NCI-H1436 treated with DMSO at 0.1 percent for 48 hours (cell line): ENCODE data around the gene VPS37C.
"Not testable (repeated sequence)": the region's sequence is repeated elsewhere in the genome, so short reads cannot be mapped to it uniquely, and the experiment has no call there.

ENCODE experiments used
- DNase-seq: peaks from one replicate; lab custom pipeline; 2025; lab: John Stamatoyannopoulos, UW

VPS37C gene

DNA sequence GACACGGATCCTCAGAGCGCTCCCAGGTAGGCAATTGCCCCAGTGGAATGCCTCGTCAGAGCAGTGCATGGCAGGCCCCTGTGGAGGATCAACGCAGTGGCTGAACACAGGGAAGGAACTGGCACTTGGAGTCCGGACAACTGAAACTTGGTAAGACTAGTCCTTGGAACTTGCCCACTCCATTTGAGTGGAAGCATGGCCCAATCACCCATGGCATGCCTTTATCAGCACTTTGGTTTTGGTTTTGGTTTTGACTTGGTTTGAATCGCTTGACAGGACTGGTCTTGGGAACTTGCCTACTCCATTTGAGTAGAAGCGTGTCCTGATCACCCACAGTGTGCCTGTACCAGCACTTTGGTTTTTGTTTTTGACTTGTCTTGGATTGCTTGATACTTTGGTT is 67.1 kb downstream of the VPS37C start:
- not testable (repeated sequence) for DNase-seq

DNA sequence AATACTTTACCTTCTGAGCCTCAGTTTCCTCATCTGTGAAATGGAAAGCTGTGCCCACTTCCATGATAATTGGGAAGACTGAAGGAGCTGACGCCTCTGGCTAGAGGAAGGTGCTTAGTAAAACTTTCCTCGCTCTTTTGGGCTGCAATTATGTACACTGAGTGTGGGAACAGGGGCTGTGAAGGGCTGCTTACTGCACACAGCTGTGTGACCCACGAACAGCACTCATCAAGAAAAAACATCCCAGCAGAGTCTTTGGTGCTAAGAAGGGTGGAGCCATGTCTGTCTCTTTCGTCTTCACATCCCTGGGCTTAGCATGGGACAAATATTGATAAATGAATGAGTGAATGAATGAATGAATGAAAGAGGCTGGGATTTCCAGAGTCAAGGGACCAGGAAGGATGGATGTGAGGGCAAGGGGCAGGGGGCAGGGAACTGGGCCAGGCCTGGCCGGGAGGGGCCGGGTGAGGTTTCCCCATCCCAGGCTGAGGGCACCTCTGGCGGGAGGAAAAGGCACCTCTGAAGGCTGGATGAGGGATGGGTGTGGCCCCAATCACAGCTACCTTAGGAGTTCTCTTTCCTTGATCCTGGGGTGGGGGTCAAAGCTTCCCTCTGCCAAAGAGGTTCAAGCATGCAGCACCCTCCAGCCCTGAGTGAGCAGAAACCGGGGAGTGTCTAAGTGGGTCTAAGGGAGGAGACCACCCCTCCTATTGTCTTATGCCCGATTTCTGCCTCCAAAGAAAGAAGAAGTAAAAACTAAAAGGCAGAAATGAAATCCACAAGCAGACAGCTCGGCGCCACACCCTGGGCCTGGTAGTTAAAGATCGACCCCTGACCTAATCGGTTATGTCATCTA is 68.1 kb downstream of the VPS37C start:
- no peak for DNase-seq

GRCh38 chr11:61092280-61092766 is 68.9 kb downstream of the VPS37C start:
- no peak for DNase-seq

GRCh38 chr11:61091373-61092279 is 69.6 kb downstream of the VPS37C start:
- DNase-seq = no peak

GRCh38 chr11:61090982-61091372 is 70.2 kb downstream of the VPS37C start:
- no peak for DNase-seq

DNA sequence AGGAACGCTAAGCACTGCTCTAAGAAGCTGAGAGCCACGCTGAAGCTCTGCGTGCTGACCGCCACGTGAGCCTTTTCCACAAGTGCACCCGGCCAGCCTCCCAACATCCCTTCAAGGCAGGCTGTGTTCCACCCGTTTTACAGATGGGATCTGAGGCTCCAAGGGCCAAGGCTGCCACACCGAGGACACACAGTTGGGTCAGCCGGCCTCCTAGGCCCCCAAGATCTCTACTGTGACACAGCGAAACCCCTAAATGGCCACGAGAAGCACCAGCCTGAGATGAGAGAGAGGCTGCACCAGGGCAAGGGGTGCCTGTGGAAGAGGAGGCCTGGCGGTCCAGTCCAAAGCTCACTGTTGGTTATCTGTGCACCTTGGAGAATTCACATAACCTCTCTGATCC is 70.7 kb downstream of the VPS37C start:
- DNase-seq = no peak

GRCh38 chr11:61089806-61090491 is 71.3 kb downstream of the VPS37C start:
- no peak for DNase-seq

- no peak for DNase-seq
Measured at GRCh38 chr11:61087426-61088119, 73.7 kb downstream of the VPS37C start.

DNA sequence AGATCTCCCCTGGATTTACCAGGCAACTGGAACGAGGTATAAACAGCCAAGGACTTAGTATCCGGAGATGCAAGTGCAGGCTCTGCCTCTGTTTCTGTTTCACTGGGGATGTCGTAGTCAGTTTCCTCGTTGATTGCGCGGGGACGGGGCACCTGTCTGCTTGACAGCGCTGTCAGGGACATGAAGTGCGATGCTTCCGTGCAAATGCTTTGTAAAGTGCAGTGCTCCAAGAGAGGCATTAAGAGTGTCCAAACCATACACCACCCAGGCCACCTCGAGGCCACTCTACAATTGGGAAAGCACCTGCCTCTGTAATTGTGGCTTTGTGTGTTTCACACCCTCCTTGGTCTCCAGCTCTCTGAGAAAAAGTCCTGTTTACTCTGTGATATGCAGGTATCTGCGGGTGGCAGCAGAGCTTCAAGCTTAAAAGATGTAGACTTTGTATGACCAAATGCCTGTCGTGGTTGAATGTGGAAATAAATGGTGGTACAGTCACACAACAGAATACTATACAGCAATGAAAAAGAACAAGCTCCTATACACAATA is 77.6 kb downstream of the VPS37C start:
- DNase-seq = no peak

DNA sequence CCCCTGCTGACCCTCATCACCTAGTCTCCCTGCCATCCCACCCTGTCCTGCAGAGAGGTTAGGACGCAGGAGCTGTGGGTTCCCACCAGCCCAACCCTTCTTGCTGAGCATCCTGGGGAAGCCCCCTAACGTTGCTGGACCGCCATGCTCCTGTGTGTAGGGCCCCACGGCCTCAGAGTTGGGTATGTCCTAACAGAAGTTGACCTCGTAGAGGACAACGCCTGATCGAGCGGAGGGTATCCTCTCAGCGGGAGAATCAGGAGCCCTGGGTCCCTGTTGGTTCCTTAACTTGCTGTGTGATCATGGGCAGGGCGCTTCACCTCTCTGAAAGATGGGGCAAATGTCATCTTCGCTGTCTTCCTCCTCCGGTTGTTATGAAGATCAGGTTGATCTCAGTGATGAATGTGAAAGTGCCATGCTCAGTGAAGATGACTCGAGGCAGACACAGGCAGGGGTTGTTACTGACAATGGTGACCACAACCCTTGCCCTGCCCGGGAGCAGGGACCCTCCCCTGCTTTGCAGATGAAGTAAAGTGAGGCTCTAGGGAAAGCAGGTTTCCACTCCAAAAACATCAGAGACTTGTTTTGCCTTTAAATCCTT is 78.2 kb downstream of the VPS37C start:
- no peak for DNase-seq

GRCh38 chr11:61082062-61082870 is 79.0 kb downstream of the VPS37C start:
- DNase-seq = no peak

DNA sequence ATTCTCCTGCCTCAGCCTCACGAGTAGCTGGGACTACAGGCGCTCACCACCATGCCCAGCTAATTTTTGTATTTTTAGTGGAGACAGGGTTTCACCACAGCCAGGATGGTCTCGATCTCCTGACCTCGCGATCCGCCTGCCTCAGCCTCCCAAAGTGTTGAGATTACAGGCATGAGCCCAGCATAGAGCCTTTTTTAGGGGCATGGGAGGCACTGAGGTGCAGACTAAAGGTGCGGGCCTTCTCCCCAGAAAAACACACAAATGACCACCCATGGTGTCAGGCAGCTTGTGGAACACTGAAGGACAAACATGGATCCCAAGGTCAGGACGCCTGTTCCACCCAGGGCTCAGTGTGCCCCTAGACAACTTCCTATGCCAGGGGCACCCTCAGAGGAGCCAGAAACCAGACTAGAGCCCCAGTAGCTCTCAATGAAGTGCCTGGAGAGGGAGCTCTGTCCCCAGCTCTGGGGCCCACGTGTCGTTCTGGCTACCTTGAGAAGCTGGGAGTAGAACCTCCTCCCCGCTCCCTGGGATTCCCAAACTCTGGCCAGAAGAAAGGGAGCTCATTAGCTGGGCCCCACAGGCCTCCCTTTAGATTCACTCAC is 80.1 kb downstream of the VPS37C start:
- DNase-seq = no peak

GRCh38 chr11:61080526-61080925 is 80.7 kb downstream of the VPS37C start:
- DNase-seq = no peak
